Spleen (tissue), 7 donors: ENCODE data around the gene AMTN.

Experiments used
- POLR2A ChIP-seq, 3 donors: fragments of 450-650 bp; IDR thresholded peaks; one replicate each; pipeline ENCODE4 v1.5.1; 2017; ENCODE audit warnings: antibody characterized with exemption in 3 of 3, mild to moderate bottlenecking in 1 of 3
- POLR2AphosphoS5 ChIP-seq, 3 donors: sonication (generic); formaldehyde crosslinking; IDR thresholded peaks; one replicate each; pipeline ENCODE4 v1.5.1; 2017; ENCODE audit warnings: antibody characterized with exemption in 3 of 3
- TF ChIP-seq, protein P1 (sequence below), 11 experiments: fragments of 200-600 bp in 7 of 11; fragments of 450-650 bp in 4 of 11; sonication (generic) in 4 of 11; IDR thresholded peaks in 8 of 11; conservative IDR thresholded peaks in 3 of 11; 1 replicate in 7 of 11; 2 replicates in 4 of 11; pipeline versions ENCODE4 v1.4.0 to v1.8.0; 2016 to 2021; ENCODE audit warnings: antibody characterized with exemption in 11 of 11, inconsistent platforms in 4 of 11, mild to moderate bottlenecking in 1 of 11
- donor health status: DM: no; HTN: no; CAD: no; lungs with moderate emphysema.
- donor health status: DM: no; HTN: no; CAD: no.
- donor health status: DM: no; HTN: no; CAD: no.

DNA sequence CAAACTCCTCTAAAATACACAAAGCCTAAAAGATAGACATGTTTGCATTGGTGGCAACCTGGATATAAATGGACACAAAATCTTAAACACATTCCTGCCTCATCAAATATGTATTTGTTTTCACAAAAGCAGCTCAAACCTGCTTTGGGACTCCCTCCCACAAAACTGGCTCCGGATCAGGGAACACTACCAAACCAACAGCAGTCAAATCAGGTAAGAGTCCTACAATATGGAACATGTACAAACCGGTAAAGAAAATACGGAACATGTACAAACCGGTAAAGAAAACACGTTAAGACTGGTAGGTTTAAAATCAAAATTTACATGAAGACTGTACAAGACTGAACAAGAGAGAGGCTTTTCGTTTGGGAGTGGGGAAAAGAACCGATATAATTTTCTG lies 4.3 kb downstream of the AMTN start:
- TF ChIP-seq, protein P1, sequence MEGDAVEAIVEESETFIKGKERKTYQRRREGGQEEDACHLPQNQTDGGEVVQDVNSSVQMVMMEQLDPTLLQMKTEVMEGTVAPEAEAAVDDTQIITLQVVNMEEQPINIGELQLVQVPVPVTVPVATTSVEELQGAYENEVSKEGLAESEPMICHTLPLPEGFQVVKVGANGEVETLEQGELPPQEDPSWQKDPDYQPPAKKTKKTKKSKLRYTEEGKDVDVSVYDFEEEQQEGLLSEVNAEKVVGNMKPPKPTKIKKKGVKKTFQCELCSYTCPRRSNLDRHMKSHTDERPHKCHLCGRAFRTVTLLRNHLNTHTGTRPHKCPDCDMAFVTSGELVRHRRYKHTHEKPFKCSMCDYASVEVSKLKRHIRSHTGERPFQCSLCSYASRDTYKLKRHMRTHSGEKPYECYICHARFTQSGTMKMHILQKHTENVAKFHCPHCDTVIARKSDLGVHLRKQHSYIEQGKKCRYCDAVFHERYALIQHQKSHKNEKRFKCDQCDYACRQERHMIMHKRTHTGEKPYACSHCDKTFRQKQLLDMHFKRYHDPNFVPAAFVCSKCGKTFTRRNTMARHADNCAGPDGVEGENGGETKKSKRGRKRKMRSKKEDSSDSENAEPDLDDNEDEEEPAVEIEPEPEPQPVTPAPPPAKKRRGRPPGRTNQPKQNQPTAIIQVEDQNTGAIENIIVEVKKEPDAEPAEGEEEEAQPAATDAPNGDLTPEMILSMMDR (IDR thresholded peaks at IDR 0.05 in 8 of 11, conservative IDR thresholded peaks at IDR 0.05 in 3 of 11): no peak
- no peak for TF ChIP-seq POLR2AphosphoS5 (IDR thresholded peaks at IDR 0.05)
- no peak for TF ChIP-seq POLR2A (IDR thresholded peaks at IDR 0.05)
